DMS153 (cell line): ENCODE results near the gene LRRC8E.

ENCODE experiments used
- DNase-seq: peaks from one replicate; lab custom pipeline; 2025; lab: John Stamatoyannopoulos, UW

LRRC8E gene

DNA sequence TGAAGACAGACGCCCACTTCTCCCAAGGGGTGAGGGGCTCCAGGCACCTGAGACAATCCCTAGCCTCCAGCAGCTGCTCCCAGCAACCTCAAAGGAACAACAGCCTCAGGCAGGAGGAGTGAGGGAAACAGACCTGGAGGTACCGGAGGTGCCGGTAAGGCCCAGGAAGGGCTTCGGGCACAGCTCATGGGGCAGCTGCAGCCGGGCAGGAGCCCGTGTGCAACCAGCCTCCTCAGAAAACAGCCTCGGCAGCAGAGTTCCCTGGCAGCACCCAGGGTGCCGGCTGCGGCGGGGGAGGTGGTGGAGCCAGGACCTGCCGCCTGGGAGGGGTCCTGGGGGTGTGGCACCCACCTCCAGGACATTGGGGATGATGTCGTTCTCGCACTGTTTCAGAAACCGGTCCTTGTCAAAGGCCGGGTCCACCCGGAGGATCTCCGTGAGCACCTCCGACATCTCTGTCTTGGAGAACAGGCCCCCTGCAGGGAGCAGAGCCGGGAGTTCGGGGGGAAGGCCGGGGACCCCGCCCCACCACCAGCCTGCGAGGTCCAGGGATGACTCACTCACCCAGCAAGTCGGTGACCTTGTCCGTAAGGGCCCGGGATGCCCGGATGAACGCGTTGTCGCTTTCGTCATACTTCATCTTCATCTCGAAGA lies 44.1 kb downstream of the LRRC8E start:
- no peak for DNase-seq

DNA sequence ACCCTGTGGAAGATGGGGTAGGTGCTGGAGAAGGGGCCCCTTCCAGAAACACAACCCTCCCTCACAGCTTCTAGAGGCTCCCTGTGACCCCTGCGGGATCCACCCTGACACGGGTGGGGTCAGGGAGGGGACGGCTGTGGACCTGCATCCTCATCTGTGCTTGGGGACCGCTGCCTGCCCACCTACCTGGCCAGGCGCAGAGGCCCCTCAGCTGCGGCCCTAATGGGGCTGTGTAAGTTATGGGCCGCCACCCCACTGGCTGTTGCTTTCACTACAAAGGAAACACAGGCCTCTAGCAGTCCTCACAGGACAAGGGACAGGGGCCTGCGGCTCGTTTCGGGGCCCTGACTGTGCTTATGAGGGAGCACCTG lies 44.6 kb downstream of the LRRC8E start:
- no peak for DNase-seq

DNA sequence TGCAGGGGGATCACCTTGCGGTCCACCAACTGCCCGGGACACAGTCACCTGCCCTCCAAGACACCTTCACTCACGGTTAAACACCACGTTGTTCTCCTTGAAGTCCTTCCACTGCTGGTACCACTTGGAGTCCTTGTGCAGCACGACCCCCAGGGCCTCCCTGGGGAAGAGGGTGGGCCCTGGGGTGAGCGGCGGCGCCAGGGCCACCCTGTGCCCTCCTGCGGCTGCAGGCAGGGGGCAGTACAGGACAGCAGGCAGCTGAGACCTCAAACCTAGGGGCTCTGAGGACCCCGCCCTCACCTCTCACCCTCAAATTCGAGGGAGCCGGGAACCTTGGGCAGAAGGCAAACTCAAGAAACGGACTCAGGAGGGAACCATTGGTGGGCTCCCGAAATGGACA lies 45.1 kb downstream of the LRRC8E start:
- DNase-seq = no peak

DNA sequence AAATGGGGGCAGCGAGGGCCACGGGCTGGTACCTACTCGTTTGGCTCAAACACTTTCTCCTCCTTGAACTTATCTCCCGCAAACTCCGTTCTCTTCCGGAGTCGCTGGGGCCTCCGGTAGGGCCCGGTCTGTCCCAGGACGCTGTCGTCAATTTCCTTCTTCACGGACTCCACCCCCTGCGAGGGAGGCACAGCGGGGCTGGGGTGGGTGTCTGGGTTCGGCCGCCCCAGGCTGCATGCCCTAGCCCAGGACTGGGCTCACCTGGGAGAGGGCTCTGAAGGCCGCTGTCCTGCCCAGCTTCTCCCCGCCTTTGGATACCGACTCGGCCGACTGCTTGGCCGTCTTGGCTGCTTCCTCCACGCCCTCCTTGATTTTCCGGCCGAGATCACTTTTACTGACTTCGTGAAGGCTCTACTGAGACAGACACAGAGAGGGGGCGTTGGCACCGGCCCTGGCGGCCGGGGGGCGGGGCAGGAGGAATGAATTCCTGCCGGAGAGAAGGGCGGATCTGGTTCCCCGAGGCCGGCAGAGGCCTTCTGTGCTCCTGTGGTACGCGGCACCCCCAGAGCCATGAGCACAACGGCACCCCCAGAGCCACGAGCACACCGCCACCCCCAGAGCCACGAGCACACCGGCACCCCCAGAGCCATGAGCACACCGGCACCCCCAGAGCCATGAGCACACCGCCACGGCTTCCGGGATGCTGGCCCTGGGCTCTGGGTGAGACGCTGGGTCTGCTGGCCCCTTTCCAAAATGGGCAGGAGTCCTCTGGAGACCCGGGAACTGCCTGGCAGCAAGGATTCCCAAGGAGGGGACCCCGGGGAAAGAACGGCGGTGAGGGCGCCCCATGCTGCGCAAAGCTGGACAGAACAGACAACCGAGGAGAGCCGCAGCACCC lies 45.8 kb downstream of the LRRC8E start:
- no peak for DNase-seq

DNA sequence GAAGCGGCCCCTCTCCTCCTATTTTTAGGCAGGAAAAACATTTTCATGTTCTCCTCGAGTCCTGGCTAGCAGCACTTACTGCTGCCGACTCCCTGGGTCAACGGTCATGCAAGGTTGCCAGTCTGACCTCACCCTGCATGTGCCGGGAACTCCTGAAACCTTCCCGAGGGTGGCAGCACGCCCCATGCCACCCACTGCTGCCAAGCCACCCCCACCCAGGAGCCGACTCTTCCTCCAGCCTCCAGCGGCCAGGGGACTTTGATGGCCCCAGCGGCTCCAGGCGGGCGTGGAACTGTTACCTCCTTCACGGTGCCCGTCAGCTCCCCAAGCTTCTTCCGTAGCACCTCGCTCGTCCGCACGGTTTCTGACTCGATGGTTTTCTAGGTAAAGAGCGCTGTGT lies 46.5 kb downstream of the LRRC8E start:
- DNase-seq = no peak

DNA sequence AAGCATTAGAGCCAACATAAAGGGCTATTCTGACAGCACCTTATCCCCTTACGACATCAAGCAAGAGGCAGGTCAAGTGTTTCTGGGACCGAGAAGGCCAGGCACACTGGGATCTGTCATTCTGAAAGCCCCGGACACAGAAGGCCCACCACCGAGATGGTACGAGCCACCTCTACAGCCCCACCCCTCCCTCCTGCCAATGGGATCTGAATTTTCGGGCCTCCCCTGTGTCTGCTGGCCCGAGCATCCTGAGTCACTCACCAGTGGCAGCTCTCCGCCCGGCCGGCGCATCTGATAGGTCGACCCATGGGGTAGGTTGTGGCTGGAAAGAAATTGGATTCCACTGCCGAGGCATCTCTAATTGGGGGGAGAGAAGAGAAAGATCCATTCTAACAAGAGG lies 52.5 kb downstream of the LRRC8E start:
- DNase-seq = no peak

DNA sequence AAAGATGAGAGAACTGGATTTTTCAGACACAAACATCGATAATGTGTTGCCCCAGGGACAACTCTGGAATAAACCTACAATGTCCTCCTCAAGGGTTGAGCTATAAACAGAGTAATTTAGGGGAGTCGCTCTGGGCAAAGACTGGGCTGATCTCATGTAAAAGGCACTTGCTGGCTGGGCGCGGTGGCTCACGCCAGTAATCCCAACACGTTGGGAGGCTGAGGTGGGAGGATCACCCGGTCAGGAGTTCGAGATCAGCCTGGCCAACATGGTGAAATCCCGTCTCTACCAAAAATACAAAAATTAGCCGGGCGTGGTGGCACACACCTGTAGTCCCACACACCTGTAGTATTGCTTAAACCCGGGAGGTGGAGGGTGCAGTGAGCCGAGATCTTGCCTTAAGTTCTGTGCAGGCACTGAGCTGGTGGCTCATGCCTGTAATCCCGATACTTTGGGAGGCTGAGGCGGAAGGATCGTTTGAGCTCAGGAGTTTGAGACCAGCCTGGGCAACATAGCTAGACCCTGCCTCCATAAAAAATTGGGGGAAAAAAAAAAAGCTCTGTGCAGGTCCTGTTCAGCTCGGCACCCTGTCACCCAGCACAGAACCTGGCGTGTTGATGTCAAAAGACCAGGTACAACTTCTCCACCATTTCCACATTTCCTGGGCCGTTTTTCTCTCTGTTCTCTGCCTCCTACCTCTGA lies 53.7 kb downstream of the LRRC8E start:
- DNase-seq = no peak

DNA sequence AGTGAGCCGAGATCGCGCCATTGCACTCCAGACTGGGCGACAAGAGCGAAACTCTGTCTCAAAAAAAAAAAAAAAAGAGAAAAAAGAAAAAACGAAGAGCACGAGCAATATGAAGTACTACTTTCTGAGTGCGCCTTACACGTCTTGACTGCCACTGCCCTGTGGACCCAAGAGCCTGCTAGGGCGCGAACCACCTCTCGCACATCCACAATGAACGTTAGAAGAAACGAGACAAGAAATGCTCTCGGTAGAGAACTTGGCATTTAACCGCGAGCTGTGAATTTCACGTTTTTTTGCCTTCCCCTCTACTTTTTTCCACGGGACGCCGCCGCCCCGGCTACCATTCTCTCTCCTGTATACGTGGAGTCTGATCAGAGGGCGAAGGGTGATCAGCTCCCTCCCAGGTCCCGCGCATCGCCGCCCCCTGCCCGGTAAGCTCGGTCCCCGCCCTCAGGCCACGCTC lies 54.7 kb downstream of the LRRC8E start:
- DNase-seq = no peak

DNA sequence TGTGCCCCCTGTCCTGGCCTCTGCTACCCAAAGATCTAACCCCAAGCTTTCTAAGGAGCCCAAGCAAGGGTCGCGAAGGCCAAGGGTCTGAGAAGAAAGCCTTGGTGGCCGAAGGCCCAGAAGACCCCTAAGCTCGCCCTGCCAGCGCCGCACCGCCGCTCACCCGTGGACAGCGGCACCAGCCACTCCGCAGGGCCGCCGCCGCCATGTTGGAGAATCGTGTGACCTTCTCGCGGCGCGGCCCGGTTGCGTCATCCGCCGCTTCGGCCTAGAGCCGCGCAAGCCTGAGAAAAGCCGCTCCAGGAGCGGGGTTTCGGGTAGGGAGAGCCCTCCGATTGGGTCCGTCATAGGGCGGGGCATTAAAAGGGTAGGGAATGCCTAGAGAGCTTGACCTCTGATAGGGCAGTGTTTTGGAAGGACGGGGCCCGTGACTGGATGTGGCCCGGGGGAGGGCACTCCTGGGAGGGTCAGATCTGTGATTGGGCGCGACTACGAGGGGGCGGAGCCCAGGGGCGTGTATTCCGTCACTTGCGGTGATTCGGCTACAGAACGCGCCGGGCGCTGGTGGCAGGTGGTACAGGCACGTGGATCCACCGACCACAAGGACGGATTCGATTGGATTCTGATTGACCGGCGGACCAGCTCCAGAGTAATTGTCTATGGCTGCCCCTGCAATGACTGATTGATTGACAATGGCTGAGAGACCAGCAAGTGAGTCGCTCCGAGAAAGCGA lies 55.3 kb downstream of the LRRC8E start, which contains the start of gene TIMM44:
Gene TIMM44 (minus strand): TSS at position 223 of the 733 bp plus-strand sequence. CDS start 15 bp downstream, at position 208.
- DNase-seq = peak; percentile 99

DNA sequence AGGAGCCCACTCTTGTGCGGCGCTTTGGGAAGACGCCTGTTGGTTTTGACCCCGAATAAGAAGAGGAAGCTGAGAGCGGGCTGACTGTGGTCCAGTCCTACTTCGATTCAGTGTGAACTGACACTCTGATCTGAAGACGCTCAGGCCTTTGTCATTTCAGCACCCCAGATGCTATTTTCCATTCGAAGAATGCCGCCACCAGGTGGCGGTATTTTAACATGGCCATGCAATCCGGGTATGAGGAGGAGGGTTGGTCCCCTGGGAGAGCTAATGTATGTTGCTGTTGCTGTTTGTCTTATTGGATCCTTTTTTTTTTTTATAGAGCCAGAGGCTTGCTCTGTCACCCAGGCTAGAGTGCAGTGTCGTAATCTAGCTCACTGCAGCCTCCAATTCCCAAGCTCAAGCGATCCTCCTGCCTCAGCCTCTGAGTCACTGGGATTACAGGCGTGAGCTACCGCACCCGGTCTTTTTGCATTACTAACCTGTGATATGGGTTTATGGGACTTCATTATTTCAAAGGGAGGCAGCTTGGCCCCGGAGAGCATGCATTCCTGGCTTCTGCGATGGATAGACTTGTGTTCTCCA lies 56.0 kb downstream of the LRRC8E start:
- DNase-seq = peak; percentile 91

DNA sequence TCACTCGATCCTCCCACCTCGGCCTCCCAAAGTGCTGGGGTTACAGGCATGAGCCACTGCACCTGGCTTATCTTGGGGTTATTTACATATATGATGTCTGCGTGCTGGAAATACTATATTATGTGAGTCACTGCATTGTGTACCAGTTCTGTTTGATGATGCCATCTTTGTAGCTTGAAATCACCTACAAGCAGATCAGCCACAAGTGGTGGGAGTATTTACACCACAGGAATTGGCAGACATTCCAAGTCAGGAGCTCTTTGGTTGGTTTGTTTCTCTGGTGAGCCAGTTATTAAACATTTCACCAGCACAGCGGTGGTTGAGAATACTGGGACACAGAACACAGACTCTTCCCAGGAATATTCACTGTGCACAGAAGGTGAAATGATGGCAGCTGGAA lies 59.6 kb downstream of the LRRC8E start:
- DNase-seq = no peak
